ENCODE results near the gene FGF21.

DNA sequence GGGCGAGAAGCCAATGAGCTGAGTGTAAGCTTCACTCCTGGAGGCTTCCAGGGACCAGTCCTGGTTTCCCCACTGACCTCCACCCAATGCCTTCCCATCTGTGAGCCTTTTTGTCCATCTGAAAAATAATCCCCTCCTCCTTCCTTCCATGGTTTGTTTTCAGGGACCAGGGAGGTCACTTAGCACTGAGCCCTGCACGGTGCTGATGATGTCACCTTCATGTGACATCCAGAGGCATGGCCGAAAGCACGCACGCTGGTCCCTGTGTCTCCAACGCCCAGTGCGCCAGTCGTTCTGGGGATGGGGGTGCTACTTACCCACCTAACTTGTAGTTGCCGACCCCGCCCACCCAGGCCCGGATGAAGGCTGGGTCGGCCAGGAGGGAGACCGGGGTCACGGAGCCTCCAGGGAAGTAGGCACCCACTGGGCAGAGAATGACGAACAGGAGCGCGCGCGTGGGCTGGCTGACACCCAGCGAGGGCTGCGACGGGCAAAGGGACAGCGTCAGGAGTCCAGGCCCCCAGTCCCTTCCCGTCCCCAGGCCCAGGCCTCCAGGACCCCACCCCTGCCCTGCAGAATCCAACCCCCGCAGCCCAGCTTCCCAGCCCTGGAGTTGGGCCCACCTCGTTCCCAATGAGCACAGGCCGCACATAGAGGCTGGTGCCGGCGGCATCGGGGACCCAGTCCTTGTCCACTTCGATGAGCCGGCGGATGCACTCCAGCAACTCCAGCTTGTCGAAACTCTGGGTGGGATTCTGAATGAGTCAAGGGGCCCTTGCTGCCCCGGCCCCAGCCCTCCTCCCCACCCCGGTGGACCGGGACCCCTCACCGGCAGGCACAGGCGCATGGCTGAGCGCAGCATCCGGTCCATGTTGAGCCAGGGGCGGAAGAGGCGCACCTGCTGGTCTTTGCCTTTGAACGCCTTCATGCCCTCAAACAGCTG is 44.3 kb downstream of the FGF21 start:
- TF ChIP-seq POLR2A (IDR thresholded peaks at IDR 0.05; ENCODE audit: low read depth, low read length) (no peak), POLR2AphosphoS5 (IDR thresholded peaks at IDR 0.05; ENCODE audit: low read depth, low read length) (no peak)

Data from GM12892 (cell line).